Left lung (tissue), 10 donors: Measurements from ENCODE around the gene DLGAP1. TPM values are rescaled to one million over a fixed set of nuclear protein-coding genes. Genes with fewer than 3 reads are reported as not detected.

Experiments used
- ATAC-seq: fragments of 200-7000 bp; cut with Tn5 transposase; one replicate; pipeline ENCODE4 v1.9.1; 2020; ENCODE audit warnings: moderate library complexity
- DNase-seq, 4 donors: peaks; one replicate each; pipeline ENCODE4 v3.0.0-alpha.2; 2013 to 2020
- H3K27ac ChIP-seq, 2 donors: fragments of 200-600 bp; sonication (generic) in 1 of 2; one replicate each; pipeline versions ENCODE4 v1.5.0 to v1.8.0; 2020 to 2021
- H3K27me3 ChIP-seq, 2 donors: fragments of 200-600 bp; sonication (generic) in 1 of 2; one replicate each; pipeline versions ENCODE4 v1.5.0 to v1.8.0; 2020 to 2021
- H3K36me3 ChIP-seq, 2 donors: fragments of 200-600 bp; sonication (generic) in 1 of 2; one replicate each; pipeline versions ENCODE4 v1.5.0 to v1.8.0; 2020 to 2021
- H3K4me1 ChIP-seq, 2 donors: fragments of 200-600 bp; one replicate each; pipeline ENCODE4 v1.8.0; 2021
- H3K4me3 ChIP-seq, 2 donors: fragments of 200-600 bp; sonication (generic) in 1 of 2; one replicate each; pipeline versions ENCODE4 v1.5.0 to v1.8.0; 2020 to 2021; ENCODE audit warnings: mild to moderate bottlenecking in 1 of 2
- H3K9me3 ChIP-seq, 2 donors: fragments of 200-600 bp; sonication (generic) in 1 of 2; one replicate each; pipeline versions ENCODE4 v1.5.0 to v1.8.0; 2020 to 2021
- CTCF ChIP-seq, 2 donors: fragments of 200-600 bp; sonication (generic) in 1 of 2; IDR thresholded peaks; one replicate each; pipeline versions ENCODE4 v1.5.0 to v1.8.0; 2021; ENCODE audit warnings: antibody characterized with exemption in 2 of 2
- intact Hi-C, 2 donors: fragments of 100-400 bp; cut with DNase I; formaldehyde crosslinking; loops; one replicate each; pipeline versions ENCODE4 v1.11.2 to v1.14.2; 2022
- polyA plus RNA-seq, 6 donors: library from polyadenylated mRNA; unstranded; fragments of 120-200 nt; gene quantifications; one replicate each; pipeline ENCODE4 v1.2.1, GENCODE V29; 2013; ENCODE audit not compliant: insufficient read length in 6 of 6
- total RNA-seq, 2 donors: library from RNA; stranded (reverse); fragmentation: NEBNext Ultra II Directional; extraction: Animal tissue kit (Norgen Biotek cat#: 25700); gene quantifications; one replicate each; pipeline ENCODE4 v1.2.1, GENCODE V29; 2021
- donor health status: DM: no; HTN: yes; CAD: no.
- donor health status: DM: no; HTN: no; CAD: no.

The DLGAP1 gene
- total and polyA plus RNA-seq, 8 donors: 1.6 to 4.0 (median 2.1) TPM

- intact Hi-C loops: no loop called here
- H3K9me3 ChIP-seq: no peaks in the 10 kb centered on the region
Observed at GRCh38 chr18:3541549-3542386, 913.3 kb downstream of the DLGAP1 start.

DNA sequence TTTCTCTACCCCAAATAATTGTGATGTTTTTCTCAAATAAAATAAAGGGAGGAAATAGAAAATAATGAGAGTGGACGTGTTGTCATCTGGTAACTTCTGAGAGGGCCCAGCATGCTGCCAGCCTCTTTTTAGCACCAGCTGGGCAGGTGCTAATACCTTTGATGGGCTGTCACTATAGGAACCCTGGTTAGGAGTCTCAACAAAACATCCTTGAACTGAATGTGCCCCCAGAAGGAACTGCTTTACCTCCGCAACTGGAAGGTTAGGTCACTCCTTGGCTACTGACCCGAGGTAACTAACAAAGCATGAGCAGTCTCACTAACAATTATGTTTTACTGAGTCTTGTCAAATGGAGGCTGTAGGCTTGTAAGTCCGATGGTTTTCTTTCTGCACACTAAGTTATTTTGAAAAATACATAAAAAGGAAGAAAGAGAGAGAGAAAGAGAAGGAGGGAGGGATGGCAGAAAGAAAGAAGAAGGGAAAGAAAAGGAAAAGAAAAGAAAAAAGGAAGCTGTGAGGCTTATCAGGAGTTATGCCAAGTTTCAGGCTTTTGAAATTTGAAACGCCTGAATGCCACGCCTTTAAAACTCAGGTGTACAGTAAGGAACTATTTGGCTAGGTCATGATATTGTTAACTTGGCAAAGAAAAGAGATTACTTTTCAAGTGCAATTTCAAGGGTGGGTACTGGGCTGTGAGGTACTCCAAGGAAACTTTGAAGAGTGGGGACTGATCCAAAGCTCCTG is 914.1 kb downstream of the DLGAP1 start:
- TF ChIP-seq CTCF (IDR thresholded peaks at IDR 0.05): no peak
- no peaks in the 10 kb centered on the region for H3K36me3 ChIP-seq
- peak overlapping the region in 1 of 2 donors; percentile 31 for H3K27ac ChIP-seq
- intact Hi-C loops: no loop called here
- DNase-seq (peak in 1 of 4 donors; percentile 74), ATAC-seq (peak; percentile 88)
- no peak overlapping the region for H3K4me3 ChIP-seq
- H3K4me1 ChIP-seq: peaks cover 0 to 4% of the 10 kb centered on the region in 2 donors
- no peaks in the 10 kb centered on the region for H3K9me3 ChIP-seq
- H3K27me3 ChIP-seq: no peaks in the 10 kb centered on the region

More at GRCh38 chr18:3541549-3542386, 913.3 kb downstream of the DLGAP1 start:
- Histone ChIP-seq H3K27ac (peak overlapping the region; percentile 31 to 39), H3K27me3 (no peaks in the 10 kb centered on the region), H3K4me3 (no peak overlapping the region), H3K36me3 (no peaks in the 10 kb centered on the region), H3K4me1 (peaks cover 0 to 4% of the 10 kb centered on the region in 2 donors)
- no peak for TF ChIP-seq CTCF (IDR thresholded peaks at IDR 0.05)
- ATAC-seq (peak; percentile 57), DNase-seq (no peak)

- H3K27me3 ChIP-seq: no peaks in the 10 kb centered on the region
- no peak for DNase-seq
- intact Hi-C loops: no loop called here
- peaks cover 0 to 4% of the 10 kb centered on the region in 2 donors for H3K4me1 ChIP-seq
- H3K27ac ChIP-seq: no peak overlapping the region
- H3K4me3 ChIP-seq: no peak overlapping the region
- H3K36me3 ChIP-seq: no peaks in the 10 kb centered on the region
- H3K9me3 ChIP-seq: no peaks in the 10 kb centered on the region
- no peak for TF ChIP-seq CTCF (IDR thresholded peaks at IDR 0.05)
- ATAC-seq: no peak
Observed at GRCh38 chr18:3538954-3539617, 916.0 kb downstream of the DLGAP1 start.

- intact Hi-C loops: no loop called here
- Histone ChIP-seq H3K9me3 (no peaks in the 10 kb centered on the region), H3K36me3 (no peaks in the 10 kb centered on the region), H3K27me3 (no peaks in the 10 kb centered on the region), H3K4me3 (no peak overlapping the region), H3K27ac (no peak overlapping the region), H3K4me1 (peaks cover 0 to 4% of the 10 kb centered on the region in 2 donors)
- DNase-seq (peak in 2 of 4 donors; percentile 59 to 74), ATAC-seq (no peak)
- no peak for TF ChIP-seq CTCF (IDR thresholded peaks at IDR 0.05)
Observed at GRCh38 chr18:3538456-3538855, 916.7 kb downstream of the DLGAP1 start.
